Smooth muscle cell of the umbilical artery (primary cell): ENCODE results near the gene RSPO1. TPM values are rescaled to one million over a fixed set of nuclear protein-coding genes. Genes with fewer than 3 reads are reported as not detected.

Source experiments
- total RNA-seq: library from RNA; depleted of rRNA; stranded (reverse); fragments of >200 nt; gene quantifications from 2 replicates; pipeline ENCODE4 v1.2.3, GENCODE V29; 2014

The RSPO1 gene
- not detected in 2 replicates for total RNA-seq

GRCh38 chr1:37634244-37634991, at the start of gene RSPO1:
TSS of gene RSPO1 (minus strand) at chr1:37634892. CDS start at chr1:37629661, 5,231 bp downstream.

DNA sequence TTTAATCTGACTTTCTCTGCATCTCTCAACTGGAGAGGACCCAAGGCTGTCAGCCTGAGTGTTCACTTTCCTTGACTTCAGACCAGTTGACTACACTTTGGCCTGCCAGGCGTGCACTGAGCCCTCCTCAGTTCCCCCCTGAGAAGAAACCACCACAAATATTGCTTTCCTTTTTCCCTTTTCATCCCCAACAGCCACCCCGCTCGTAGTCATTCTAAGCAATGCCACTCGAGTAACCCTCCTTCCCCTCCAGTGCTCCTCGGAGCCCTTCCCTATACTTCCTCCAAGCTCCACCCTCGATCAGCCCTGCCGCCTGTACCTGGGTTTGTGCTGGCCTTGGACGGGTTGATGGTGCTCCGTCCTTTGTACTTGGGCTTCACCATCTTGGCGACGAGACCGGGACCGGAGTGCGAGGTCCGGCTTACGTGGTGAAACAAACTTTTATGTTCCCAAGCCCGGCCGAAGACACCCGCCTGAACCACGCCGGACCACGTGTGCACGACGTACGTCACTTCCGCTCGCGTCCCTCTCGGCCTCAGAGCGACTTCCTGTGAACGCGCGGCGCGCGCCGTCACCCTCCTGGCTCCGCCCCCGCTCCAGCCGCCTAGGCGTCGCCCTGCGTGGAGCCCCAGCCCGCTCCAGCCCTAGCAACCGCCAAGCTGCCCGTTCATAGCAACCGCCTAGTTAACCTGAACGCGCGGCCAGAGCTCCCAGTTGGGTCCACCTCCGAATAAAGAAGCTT, 39.1 kb downstream of the RSPO1 start, which contains the start of gene GNL2:
Gene GNL2, minus strand, starts transcription at position 498 of the 742 bp plus-strand sequence. Its CDS starts 115 bp downstream, at position 383.

Other genes with a start within 250 kb of the RSPO1 start
- gene ZC3H12A, start 160.3 kb downstream of the RSPO1 start, total RNA-seq: 30.4 and 35.3 TPM in 2 replicates
- gene MEAF6, start 120.1 kb downstream of the RSPO1 start, total RNA-seq: 58.5 and 70.1 TPM in 2 replicates
- 9.8 and 12.7 TPM in 2 replicates for gene SNIP1, start 80.6 kb downstream of the RSPO1 start, total RNA-seq
- 0.89 and 1.9 TPM in 2 replicates for gene DNALI1, start 78.0 kb downstream of the RSPO1 start, total RNA-seq
- 44.5 and 81.6 TPM in 2 replicates for gene GNL2, start 39.0 kb downstream of the RSPO1 start, total RNA-seq
- gene CDCA8, start 57.6 kb upstream of the RSPO1 start, total RNA-seq: 0.30 and 7.3 TPM in 2 replicates
- gene EPHA10, start 130.2 kb upstream of the RSPO1 start, total RNA-seq: not detected in 2 replicates
- 0.30 and 0.69 TPM in 2 replicates for gene MANEAL, start 159.0 kb upstream of the RSPO1 start, total RNA-seq
- gene C1orf122, start 172.9 kb upstream of the RSPO1 start, total RNA-seq: 22.6 and 316 TPM in 2 replicates
- 19.9 and 20.1 TPM in 2 replicates for gene YRDC, start 173.3 kb upstream of the RSPO1 start, total RNA-seq
- 4.2 and 6.7 TPM in 2 replicates for gene MTF1, start 224.7 kb upstream of the RSPO1 start, total RNA-seq